HepG2 (cell line): ENCODE results near the gene LRRC3. TPM values are rescaled to one million over a fixed set of nuclear protein-coding genes. Genes with fewer than 3 reads are reported as not detected.
A peak's percentile ranks its signal among the peaks of the same experiment; 100 is the strongest.

ENCODE experiments used
- ATM ChIP-seq: fragments of 450-650 bp; IDR thresholded peaks from 2 replicates; pipeline ENCODE4 v1.7.1; 2017; ENCODE audit warnings: mild to moderate bottlenecking, borderline replicate concordance
- CBX2 ChIP-seq, 2 experiments: fragments of 200-600 bp in 1 of 2; sonication (generic); formaldehyde crosslinking in 1 of 2; IDR thresholded peaks; 2 replicates each; pipeline versions ENCODE4 v1.7.0 to v1.8.1; 2018 to 2022; ENCODE audit warnings: low read depth in 2 of 2, low read length in 1 of 2, mild to moderate bottlenecking in 1 of 2, missing genetic modification reagents in 1 of 2
- CCDC6 ChIP-seq: sonication (generic); formaldehyde crosslinking; IDR thresholded peaks from 2 replicates; pipeline ENCODE4 v1.8.1; 2022; ENCODE audit warnings: mild to moderate bottlenecking, missing genetic modification reagents, moderate library complexity
- CHD4 ChIP-seq: fragments of 200-600 bp; sonication (generic); IDR thresholded peaks from 2 replicates; pipeline ENCODE4 v1.7.0; 2017; ENCODE audit warnings: mild to moderate bottlenecking, low read length, borderline replicate concordance
- ETS1 ChIP-seq: sonication (generic); formaldehyde crosslinking; IDR thresholded peaks from 2 replicates; pipeline ENCODE4 v1.4.0; 2020; ENCODE audit warnings: missing genetic modification reagents
- ETV5 ChIP-seq: IDR thresholded peaks from 2 replicates; pipeline ENCODE4 v1.6.1; 2018; ENCODE audit warnings: missing biosample characterization, missing genetic modification reagents, inconsistent platforms, borderline replicate concordance
- HNF4G ChIP-seq, 2 experiments: sonication (generic) in 1 of 2; formaldehyde crosslinking in 1 of 2; IDR thresholded peaks; 2 replicates each; pipeline versions ENCODE4 v1.4.0 to v1.6.1; 2011 to 2020; ENCODE audit warnings: borderline replicate concordance in 2 of 2, low read depth in 2 of 2, mild to moderate bottlenecking in 2 of 2, low read length in 1 of 2, missing genetic modification reagents in 1 of 2, moderate library complexity in 1 of 2
- NR2F2 ChIP-seq: IDR thresholded peaks from 2 replicates; pipeline ENCODE4 v1.6.1; 2012; ENCODE audit warnings: low read depth, inconsistent platforms, borderline replicate concordance
- PAXIP1 ChIP-seq: sonication (generic); formaldehyde crosslinking; conservative IDR thresholded peaks from 2 replicates; pipeline ENCODE4 v1.4.0; 2020; ENCODE audit warnings: mild to moderate bottlenecking, missing genetic modification reagents, moderate library complexity
- PHF8 ChIP-seq: sonication (generic); formaldehyde crosslinking; IDR thresholded peaks from 2 replicates; pipeline ENCODE4 v1.5.0; 2020; ENCODE audit warnings: missing genetic modification reagents
- RBFOX2 ChIP-seq: fragments of 200-400 bp; formaldehyde crosslinking; IDR thresholded peaks from 2 replicates; pipeline ENCODE4 v1.6.1; 2017; ENCODE audit warnings: low read depth, mild to moderate bottlenecking, low read length
- RFX1 ChIP-seq: fragments of 450-650 bp; IDR thresholded peaks from 2 replicates; pipeline ENCODE4 v1.6.1; 2017
- TBX3 ChIP-seq: fragments of 450-650 bp; IDR thresholded peaks from 2 replicates; pipeline ENCODE4 v1.6.1; 2017; ENCODE audit warnings: antibody characterized with exemption, mild to moderate bottlenecking, inconsistent platforms, borderline replicate concordance
- ZBTB37 ChIP-seq: sonication (generic); formaldehyde crosslinking; IDR thresholded peaks from 2 replicates; pipeline ENCODE4 v1.4.0; 2020; ENCODE audit warnings: mild to moderate bottlenecking, missing genetic modification reagents
- ZNF607 ChIP-seq: sonication (generic); formaldehyde crosslinking; IDR thresholded peaks from 2 replicates; pipeline ENCODE4 v1.5.1; 2020; ENCODE audit warnings: missing genetic modification reagents, mild to moderate bottlenecking, borderline replicate concordance
- ZNF768 ChIP-seq: sonication (generic); formaldehyde crosslinking; IDR thresholded peaks from 2 replicates; pipeline ENCODE4 v1.4.0; 2020; ENCODE audit warnings: missing genetic modification reagents
- ZNF788 ChIP-seq: sonication (generic); formaldehyde crosslinking; IDR thresholded peaks from 2 replicates; pipeline ENCODE4 v1.5.0; 2020; ENCODE audit warnings: mild to moderate bottlenecking, missing genetic modification reagents, borderline replicate concordance
- ZNF800 ChIP-seq: sonication (generic); formaldehyde crosslinking; IDR thresholded peaks from 2 replicates; pipeline ENCODE4 v1.4.0; 2020; ENCODE audit warnings: missing genetic modification reagents
- ZSCAN12 ChIP-seq: sonication (generic); formaldehyde crosslinking; IDR thresholded peaks from 2 replicates; pipeline ENCODE4 v1.9.0; 2021; ENCODE audit warnings: mild to moderate bottlenecking, missing genetic modification reagents
- polyA plus RNA-seq, 8 experiments: library from polyadenylated mRNA; depleted of rRNA in 3 of 8; stranded (reverse) in 7 of 8; unstranded in 1 of 8; fragments of >200 nt; fragmentation: Illumina TruSeq in 4 of 8; extraction: Trizol in 4 of 8; gene quantifications; 2 replicates each; pipeline versions ENCODE4 v1.2.1 to v1.2.3, GENCODE V29; 2011 to 2016; ENCODE audit warnings: low read depth in 4 of 8, missing spikeins in 1 of 8, mixed read lengths in 1 of 8; ENCODE audit not compliant: insufficient read depth in 1 of 8
- total RNA-seq, 5 experiments: library from RNA; depleted of rRNA; stranded (reverse); fragments of >200 nt; fragmentation: Illumina TruSeq; extraction: Trizol; gene quantifications; 2 replicates each; pipeline ENCODE4 v1.2.3, GENCODE V29; 2016; ENCODE audit warnings: low read depth in 1 of 5

Gene LRRC3
- total and polyA plus RNA-seq, 2 of the 13 experiments (the other 11 are each of a cell fraction or from before 2014, with no cell fraction given) = 4.8 to 16.5 TPM

- TF ChIP-seq CCDC6 (CRISPR knock-in tag) = no peak
- TF ChIP-seq ETV5 = no peak
- peak; percentile 50; the same call in 1 of the 2 replicates for TF ChIP-seq HNF4G (IDR thresholded peaks at IDR 0.05; ENCODE audit: borderline replicate concordance, low read depth, low read length)
- no peak for TF ChIP-seq HNF4G (CRISPR knock-in tag; IDR thresholded peaks at IDR 0.05; ENCODE audit: borderline replicate concordance, low read depth)
- TF ChIP-seq ZBTB37 (CRISPR knock-in tag) = no peak
- TF ChIP-seq ZSCAN12 (CRISPR knock-in tag) = no peak
- no peak for TF ChIP-seq TBX3
- TF ChIP-seq ZNF800 (CRISPR knock-in tag) = no peak
- TF ChIP-seq ZNF768 (CRISPR knock-in tag) = peak; percentile 42; the same call in 1 of the 2 replicates
- TF ChIP-seq ZNF607 (CRISPR knock-in tag) = no peak
- no peak for TF ChIP-seq ETS1 (CRISPR knock-in tag)
- no peak for TF ChIP-seq PHF8 (CRISPR knock-in tag)
- TF ChIP-seq NR2F2 = no peak
- no peak for TF ChIP-seq ATM
- TF ChIP-seq RFX1 = no peak
- no peak for TF ChIP-seq CBX2 (IDR thresholded peaks at IDR 0.05; ENCODE audit: low read depth, low read length)
- no peak for TF ChIP-seq CBX2 (CRISPR knock-in tag; IDR thresholded peaks at IDR 0.05; ENCODE audit: low read depth)
- TF ChIP-seq PAXIP1 (CRISPR knock-in tag) = 0 out of 2 replicates have a peak, but pooled peaks have one; percentile 18
- TF ChIP-seq RBFOX2 = peak; percentile 74
- 0 out of 2 replicates have a peak, but pooled peaks have one; percentile 59 for TF ChIP-seq CHD4
- 0 out of 2 replicates have a peak, but pooled peaks have one; percentile 47 for TF ChIP-seq ZNF788 (CRISPR knock-in tag)
Measured at GRCh38 chr21:44510508-44511218, 55.4 kb downstream of the LRRC3 start (continued).
